A549 (cell line): ENCODE measurements around the gene RPS6KC1. TPM values are rescaled to one million over a fixed set of nuclear protein-coding genes. Genes with fewer than 3 reads are reported as not detected.

Experiments used
- ATAC-seq, 2 experiments: fragments of 200-7000 bp in 1 of 2; fragments of >200 bp in 1 of 2; cut with Nextera tagmentation in 1 of 2; cut with Tn5 transposase in 1 of 2; 3 replicates each; pipeline versions ENCODE4 v1.8.0 to v1.9.1; 2018 to 2020; ENCODE audit warnings: mild to moderate bottlenecking in 1 of 2, moderate library complexity in 1 of 2
- CTCF ChIA-PET: fragments of 300-600 bp; sonication (Branson Sonifier 250); formaldehyde crosslinking; extraction: SDS; loops from one replicate; lab custom pipeline; 2021; ENCODE audit warnings: antibody characterized with exemption, inconsistent platforms; lab: Yijun Ruan, JAX
- POLR2A ChIA-PET: fragments of 350-600 bp; formaldehyde crosslinking; extraction: SDS; loops from one replicate; lab custom pipeline; 2021; ENCODE audit warnings: antibody characterized with exemption, inconsistent platforms; lab: Yijun Ruan, JAX
- DNase-seq, 2 experiments: peaks; one replicate each; pipeline versions ENCODE4 v3.0.0 to v3.0.0-alpha.2; 2011 to 2016; ENCODE audit warnings: low read depth in 1 of 2, low spot score in 1 of 2
- FAIRE-seq: peaks from 2 replicates; lab custom pipeline; 2011; peaks lifted over from hg19 to GRCh38; lab: Jason Lieb, UNC
- H3K27ac ChIP-seq, 2 experiments: fragments of >200 bp; sonication (Bioruptor Twin); formaldehyde crosslinking; 3 replicates each; pipeline ENCODE4 v1.5.1; 2016 to 2017
- H3K4me1 ChIP-seq: fragments of >200 bp; sonication (Bioruptor Twin); formaldehyde crosslinking; 3 replicates; pipeline ENCODE4 v1.6.1; 2016
- H3K4me2 ChIP-seq: fragments of >200 bp; sonication (Bioruptor Twin); formaldehyde crosslinking; 3 replicates; pipeline ENCODE4 v1.6.1; 2016
- H3K4me3 ChIP-seq: fragments of >200 bp; sonication (Bioruptor Twin); formaldehyde crosslinking; 3 replicates; pipeline ENCODE4 v1.5.1; 2016
- H3K9me3 ChIP-seq: fragments of >200 bp; sonication (Bioruptor Twin); formaldehyde crosslinking; 3 replicates; pipeline ENCODE4 v1.6.1; 2016
- BCL3 ChIP-seq: fragments of >200 bp; sonication (Bioruptor Twin); formaldehyde crosslinking; IDR thresholded peaks from 3 replicates; pipeline ENCODE4 v1.6.1; 2016
- BHLHE40 ChIP-seq: IDR thresholded peaks from 2 replicates; pipeline ENCODE4 v1.6.1; 2012; ENCODE audit warnings: low read depth, low read length, inconsistent platforms
- CBX8 ChIP-seq: fragments of 200-600 bp; sonication (generic); IDR thresholded peaks from 2 replicates; pipeline ENCODE4 v1.6.1; 2016
- FOSL2 ChIP-seq, 2 experiments: fragments of 450-650 bp in 1 of 2; fragments of >200 bp in 1 of 2; sonication (Bioruptor Twin) in 1 of 2; formaldehyde crosslinking; IDR thresholded peaks; 2 replicates each; pipeline versions ENCODE4 v1.5.0 to v1.6.1; 2016 to 2020; ENCODE audit warnings: mild to moderate bottlenecking in 1 of 2, moderate library complexity in 1 of 2
- HES2 ChIP-seq: fragments of >200 bp; sonication (Bioruptor Twin); formaldehyde crosslinking; IDR thresholded peaks from 2 replicates; pipeline ENCODE4 v1.6.1; 2016
- HEYL ChIP-seq: fragments of 250-450 bp; sonication (Bioruptor Pico); IDR thresholded peaks from 2 replicates; pipeline ENCODE4 v1.8.0; 2021; ENCODE audit warnings: mild to moderate bottlenecking, moderate library complexity
- HOXB13 ChIP-seq: fragments of 250-450 bp; sonication (Bioruptor Pico); IDR thresholded peaks from 2 replicates; pipeline ENCODE4 v1.5.0; 2020; ENCODE audit warnings: low read depth, mild to moderate bottlenecking, moderate library complexity
- JUNB ChIP-seq: fragments of >200 bp; sonication (Bioruptor Twin); formaldehyde crosslinking; IDR thresholded peaks from 2 replicates; pipeline ENCODE4 v1.6.1; 2016
- MAFK ChIP-seq: fragments of 450-650 bp; IDR thresholded peaks from 2 replicates; pipeline ENCODE4 v1.6.1; 2014; ENCODE audit not compliant: partially characterized antibody
- MAZ ChIP-seq: fragments of 150-350 bp; IDR thresholded peaks from 2 replicates; pipeline ENCODE4 v1.6.1; 2014; ENCODE audit warnings: antibody characterized with exemption, low read depth, low read length, borderline replicate concordance
- NR3C1 ChIP-seq: fragments of >200 bp; sonication (Bioruptor Twin); formaldehyde crosslinking; IDR thresholded peaks from 3 replicates; pipeline ENCODE4 v1.6.1; 2017
- PHF8 ChIP-seq: fragments of 200-600 bp; sonication (generic); IDR thresholded peaks from 2 replicates; pipeline ENCODE4 v1.6.1; 2016; ENCODE audit warnings: low read depth, mild to moderate bottlenecking, antibody characterized with exemption, moderate library complexity, borderline replicate concordance
- RAD21 ChIP-seq, 2 experiments: fragments of >200 bp in 1 of 2; sonication (Bioruptor Twin) in 1 of 2; formaldehyde crosslinking in 1 of 2; IDR thresholded peaks in 1 of 2; conservative IDR thresholded peaks in 1 of 2; 2 replicates in 1 of 2; 3 replicates in 1 of 2; pipeline ENCODE4 v1.6.1; 2012 to 2018; ENCODE audit warnings: inconsistent platforms in 1 of 2
- REST ChIP-seq: fragments of 200-600 bp; sonication (generic); IDR thresholded peaks from 2 replicates; pipeline ENCODE4 v1.6.1; 2016; ENCODE audit warnings: antibody characterized with exemption, mild to moderate bottlenecking, moderate library complexity
- RNF2 ChIP-seq: fragments of 200-600 bp; sonication (generic); IDR thresholded peaks from 2 replicates; pipeline ENCODE4 v1.6.1; 2016; ENCODE audit warnings: low read depth, mild to moderate bottlenecking, antibody characterized with exemption, moderate library complexity, borderline replicate concordance
- ZFP36 ChIP-seq: fragments of 450-650 bp; IDR thresholded peaks from 2 replicates; pipeline ENCODE4 v1.6.1; 2014; ENCODE audit warnings: borderline replicate concordance; ENCODE audit not compliant: partially characterized antibody
- WGBS: methylation state at CpG from one replicate; pipeline ENCODE4 v1.1.6; 2017; ENCODE audit errors: missing lambda C conversion rate; 5-methylcytosine and 5-hydroxymethylcytosine counted together
- polyA plus RNA-seq, 4 experiments: library from polyadenylated mRNA; depleted of rRNA in 3 of 4; stranded (reverse); fragments of >200 nt; fragmentation: RNase III in 1 of 4; extraction: RNeasy Plus Mini Kit Qiagen cat#74134 plus additional on column Dnase treatment in 1 of 4; gene quantifications; 2 replicates in 3 of 4; 3 replicates in 1 of 4; pipeline ENCODE4 v1.2.3, GENCODE V29; 2011 to 2017
- TF ChIP-seq, protein P1 (sequence below): fragments of 450-650 bp; IDR thresholded peaks from 2 replicates; pipeline ENCODE4 v1.6.1; 2014; ENCODE audit warnings: antibody characterized with exemption
- TF ChIP-seq, protein P2 (sequence below): IDR thresholded peaks from 2 replicates; pipeline ENCODE4 v1.6.1; 2012
- TF ChIP-seq, protein P3 (sequence below): fragments of 150-350 bp; IDR thresholded peaks from 2 replicates; pipeline ENCODE4 v1.6.1; 2014; ENCODE audit warnings: low read depth, mild to moderate bottlenecking, low read length

The RPS6KC1 gene
- polyA plus RNA-seq, 2 of the 4 experiments (the other 2 are of a cell fraction): 11.7 to 25.4 TPM

DNA sequence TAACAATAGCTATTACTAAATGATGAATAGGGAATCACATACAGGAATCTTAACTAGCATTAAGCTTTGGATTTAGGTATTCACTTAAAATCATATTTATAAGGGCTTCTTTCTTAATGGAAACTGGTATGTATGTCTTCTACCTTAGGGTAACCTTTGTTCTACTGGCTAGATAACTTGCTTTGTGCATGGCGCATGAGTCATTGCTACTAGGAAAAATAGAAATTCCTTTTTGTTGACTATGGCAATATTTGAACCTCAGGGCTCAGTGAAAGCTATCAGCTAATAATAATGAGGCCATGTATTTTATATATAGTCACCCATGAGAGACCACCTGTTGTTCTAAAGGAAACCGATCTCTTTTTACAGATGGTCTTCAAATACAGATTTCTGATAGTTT, 72.5 kb downstream of the RPS6KC1 start:
- peak overlapping the region; percentile 51 for H3K4me2 ChIP-seq
- FAIRE-seq (no peak), DNase-seq (peak in 1 of 2 experiments; percentile 34), ATAC-seq (peak; percentile 66 to 80; a peak in 4 of 6 replicates)
- no peak overlapping the region for H3K4me3 ChIP-seq
- CTCF ChIA-PET: interaction anchor here (0.7 to 1.7 kb wide), 6 partner anchors 13 to 1002 kb away, joined by 3 to 6 read pairs (median 4); no protein-coding TSS in a partner anchor
- H3K9me3 ChIP-seq: no peaks in the 10 kb centered on the region
- no peak for TF ChIP-seq HOXB13 (CRISPR knock-in tag)
- 0 out of 2 replicates have a peak, but pooled peaks have one; percentile 23 for TF ChIP-seq JUNB
- TF ChIP-seq CBX8: no peak
- no peak for TF ChIP-seq HEYL (CRISPR knock-in tag)
- TF ChIP-seq FOSL2 (IDR thresholded peaks at IDR 0.05): no peak
- TF ChIP-seq FOSL2 (CRISPR knock-in tag; IDR thresholded peaks at IDR 0.05): peak; percentile 53
- TF ChIP-seq MAFK: peak; percentile 87
- TF ChIP-seq RNF2: no peak
- no peak for TF ChIP-seq PHF8
- no peak for TF ChIP-seq ZFP36
- TF ChIP-seq REST: no peak
- POLR2A ChIA-PET: no interaction called here
- peaks cover 34% of the 10 kb centered on the region for H3K4me1 ChIP-seq
- WGBS: 75% methylated on average over 2 of the region's 2 CpGs
- H3K27ac ChIP-seq: peak overlapping the region in 1 of 2 experiments; percentile 35; a peak in 2 of 6 replicates

- CTCF ChIA-PET: interaction anchor here (0.8 to 0.9 kb wide), 2 partner anchors 181 to 996 kb away, joined by 3 to 4 read pairs; no protein-coding TSS in a partner anchor
- no peak for TF ChIP-seq HES2
- TF ChIP-seq RNF2: no peak
- no peak for TF ChIP-seq HOXB13 (CRISPR knock-in tag)
- no peak for TF ChIP-seq FOSL2 (IDR thresholded peaks at IDR 0.05)
- TF ChIP-seq FOSL2 (CRISPR knock-in tag; IDR thresholded peaks at IDR 0.05): no peak
- TF ChIP-seq, protein P1, sequence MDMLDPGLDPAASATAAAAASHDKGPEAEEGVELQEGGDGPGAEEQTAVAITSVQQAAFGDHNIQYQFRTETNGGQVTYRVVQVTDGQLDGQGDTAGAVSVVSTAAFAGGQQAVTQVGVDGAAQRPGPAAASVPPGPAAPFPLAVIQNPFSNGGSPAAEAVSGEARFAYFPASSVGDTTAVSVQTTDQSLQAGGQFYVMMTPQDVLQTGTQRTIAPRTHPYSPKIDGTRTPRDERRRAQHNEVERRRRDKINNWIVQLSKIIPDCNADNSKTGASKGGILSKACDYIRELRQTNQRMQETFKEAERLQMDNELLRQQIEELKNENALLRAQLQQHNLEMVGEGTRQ: no peak
- TF ChIP-seq, protein P2, sequence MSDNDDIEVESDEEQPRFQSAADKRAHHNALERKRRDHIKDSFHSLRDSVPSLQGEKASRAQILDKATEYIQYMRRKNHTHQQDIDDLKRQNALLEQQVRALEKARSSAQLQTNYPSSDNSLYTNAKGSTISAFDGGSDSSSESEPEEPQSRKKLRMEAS: no peak
- no peak for TF ChIP-seq NR3C1
- TF ChIP-seq BHLHE40: no peak
- no peak for TF ChIP-seq MAZ
- TF ChIP-seq REST: no peak
- TF ChIP-seq BCL3: no peak
- TF ChIP-seq, protein P3, sequence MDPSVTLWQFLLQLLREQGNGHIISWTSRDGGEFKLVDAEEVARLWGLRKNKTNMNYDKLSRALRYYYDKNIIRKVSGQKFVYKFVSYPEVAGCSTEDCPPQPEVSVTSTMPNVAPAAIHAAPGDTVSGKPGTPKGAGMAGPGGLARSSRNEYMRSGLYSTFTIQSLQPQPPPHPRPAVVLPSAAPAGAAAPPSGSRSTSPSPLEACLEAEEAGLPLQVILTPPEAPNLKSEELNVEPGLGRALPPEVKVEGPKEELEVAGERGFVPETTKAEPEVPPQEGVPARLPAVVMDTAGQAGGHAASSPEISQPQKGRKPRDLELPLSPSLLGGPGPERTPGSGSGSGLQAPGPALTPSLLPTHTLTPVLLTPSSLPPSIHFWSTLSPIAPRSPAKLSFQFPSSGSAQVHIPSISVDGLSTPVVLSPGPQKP: no peak
- no peak for TF ChIP-seq RAD21 (conservative IDR thresholded peaks at IDR 0.05 in 1 of 2, IDR thresholded peaks at IDR 0.05 in 1 of 2)
- TF ChIP-seq, all 56 proteins: peak for 0
- no peaks in the 10 kb centered on the region for H3K9me3 ChIP-seq
- DNase-seq (no peak), ATAC-seq (no peak), FAIRE-seq (no peak)
- H3K4me1 ChIP-seq: peaks cover 28% of the 10 kb centered on the region
- POLR2A ChIA-PET: no interaction called here
- no peak overlapping the region for H3K4me2 ChIP-seq
- WGBS: 93% methylated on average over 5 of the region's 5 CpGs
- H3K4me3 ChIP-seq: no peak overlapping the region
- H3K27ac ChIP-seq: no peak overlapping the region
Measured at GRCh38 chr1:213124590-213124989, 73.5 kb downstream of the RPS6KC1 start.
